H1 (cell line): ENCODE results near the gene DPP10. TPM values are rescaled to one million over a fixed set of nuclear protein-coding genes. Genes with fewer than 3 reads are reported as not detected.

Experiments used
- BACH1 ChIP-seq: IDR thresholded peaks from 2 replicates; pipeline ENCODE4 v1.6.1; 2012; ENCODE audit warnings: low read length, improper control_type of control experiment
- CHD7 ChIP-seq: fragments of 300-600 bp; sonication (generic); IDR thresholded peaks from 2 replicates; pipeline ENCODE4 v1.7.1; 2012; ENCODE audit warnings: low read length, moderate library complexity, mild to moderate bottlenecking, inconsistent platforms; ENCODE audit not compliant: insufficient replicate concordance
- POLR2A ChIP-seq, 2 experiments: IDR thresholded peaks; 1 replicate in 1 of 2; 2 replicates in 1 of 2; pipeline ENCODE4 v1.6.1; 2011; ENCODE audit warnings: low read depth in 2 of 2, low read length in 2 of 2, mild to moderate bottlenecking in 2 of 2; ENCODE audit errors: control extremely low read depth in 1 of 2
- polyA plus RNA-seq, 7 experiments: library from polyadenylated mRNA; depleted of rRNA in 3 of 7; stranded (reverse) in 5 of 7; unstranded in 2 of 7; fragments of >200 nt in 5 of 7; fragments of 200-250 nt in 2 of 7; gene quantifications; 1 replicate in 5 of 7; 2 replicates in 1 of 7; 4 replicates in 1 of 7; pipeline versions ENCODE4 v1.2.1 to v1.2.3, GENCODE V29; 2011 to 2013; ENCODE audit warnings: missing spikeins in 2 of 7, mixed read lengths in 2 of 7
- total RNA-seq: library from RNA; stranded (reverse); fragmentation: NEBNext Ultra II Directional; extraction: Animal tissue kit (Norgen Biotek cat#: 25700); gene quantifications from 2 replicates; pipeline ENCODE4 v1.2.1, GENCODE V29; 2021

Gene DPP10
- total and polyA plus RNA-seq, 2 of the 8 experiments (the other 6 are each of a cell fraction or from before 2014, with no cell fraction given) = 3.3 to 7.2 TPM

GRCh38 chr2:115196587-115196986 is 754.1 kb downstream of the DPP10 start (continued):
- TF ChIP-seq CHD7 = no peak
- TF ChIP-seq BACH1 = no peak
- no peak for TF ChIP-seq POLR2A (IDR thresholded peaks at IDR 0.05; ENCODE audit: control extremely low read depth in 1 of 2, low read depth in 2 of 2, low read length in 2 of 2)
- TF ChIP-seq, all 59 proteins: peak for 0
